ENCODE measurements around the gene GPR89A.
"Not testable (repeated sequence)": the region's sequence is repeated elsewhere in the genome, so short reads cannot be mapped to it uniquely, and the experiment has no call there.

DNA sequence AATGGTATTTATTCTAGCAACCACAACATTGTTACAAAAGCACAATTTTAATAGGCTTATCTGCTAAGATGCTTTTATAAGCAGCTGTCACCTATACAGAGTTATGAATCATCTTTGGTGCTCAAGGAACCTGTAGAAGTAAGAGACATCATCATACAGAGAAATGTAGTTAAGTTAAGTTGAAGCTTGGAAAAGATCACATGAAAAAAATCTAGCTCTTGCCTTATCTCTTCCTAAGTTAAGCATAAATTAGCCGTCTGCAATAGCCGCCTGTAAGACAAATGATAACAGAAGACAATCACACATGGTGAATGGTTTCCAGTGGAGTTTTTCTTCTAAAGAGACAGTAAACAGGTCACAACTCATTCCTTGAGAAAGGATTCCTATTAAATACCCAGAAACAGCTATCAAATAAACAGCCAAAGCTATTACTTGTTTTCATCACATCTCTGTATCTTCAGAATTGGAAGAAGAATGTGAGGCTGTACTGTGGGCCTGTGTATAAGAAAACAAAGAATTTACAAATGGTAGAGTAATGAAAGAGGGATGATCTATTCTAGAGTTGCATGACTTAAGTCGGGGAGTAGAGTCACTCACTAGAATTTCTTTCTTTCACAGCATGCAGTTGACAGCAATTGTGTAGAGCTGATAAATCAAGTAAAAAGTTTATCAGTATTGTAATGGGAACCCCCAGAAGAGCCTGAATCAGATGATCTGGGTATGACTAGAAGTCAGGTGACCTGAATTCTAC lies 63.4 kb downstream of the GPR89A start:
- TF ChIP-seq YY1 (IDR thresholded peaks at IDR 0.05; ENCODE audit: insufficient read depth, insufficient read length); ZNF274 (IDR thresholded peaks at IDR 0.05; ENCODE audit: low read depth, low read length); SUZ12 (IDR thresholded peaks at IDR 0.05; ENCODE audit: extremely low read depth, insufficient read depth, insufficient read length): not testable (repeated sequence)

Data from NT2/D1 (cell line).